ENCODE data around the gene TRAP1.

DNA sequence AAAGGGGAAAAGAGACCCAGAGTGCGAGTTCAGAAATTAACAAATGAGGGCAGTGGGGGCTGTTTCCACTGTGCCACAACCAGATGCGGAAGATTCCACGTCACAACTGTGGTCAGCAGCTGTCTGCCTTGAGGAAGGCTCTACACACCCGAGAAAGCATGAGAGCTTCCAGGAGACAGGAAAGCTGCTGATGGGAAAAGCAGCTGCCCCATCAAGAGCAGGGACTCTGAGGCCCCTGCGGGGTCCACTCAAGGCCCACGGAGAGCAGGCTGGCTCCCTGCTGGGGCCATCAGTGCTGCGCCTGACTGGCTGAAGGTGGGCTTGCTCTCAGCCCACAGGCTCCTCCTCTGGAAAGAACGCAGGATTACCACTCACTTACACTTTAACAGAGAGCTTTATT lies 14.8 kb upstream of the TRAP1 start:
- TF ChIP-seq, protein P1, sequence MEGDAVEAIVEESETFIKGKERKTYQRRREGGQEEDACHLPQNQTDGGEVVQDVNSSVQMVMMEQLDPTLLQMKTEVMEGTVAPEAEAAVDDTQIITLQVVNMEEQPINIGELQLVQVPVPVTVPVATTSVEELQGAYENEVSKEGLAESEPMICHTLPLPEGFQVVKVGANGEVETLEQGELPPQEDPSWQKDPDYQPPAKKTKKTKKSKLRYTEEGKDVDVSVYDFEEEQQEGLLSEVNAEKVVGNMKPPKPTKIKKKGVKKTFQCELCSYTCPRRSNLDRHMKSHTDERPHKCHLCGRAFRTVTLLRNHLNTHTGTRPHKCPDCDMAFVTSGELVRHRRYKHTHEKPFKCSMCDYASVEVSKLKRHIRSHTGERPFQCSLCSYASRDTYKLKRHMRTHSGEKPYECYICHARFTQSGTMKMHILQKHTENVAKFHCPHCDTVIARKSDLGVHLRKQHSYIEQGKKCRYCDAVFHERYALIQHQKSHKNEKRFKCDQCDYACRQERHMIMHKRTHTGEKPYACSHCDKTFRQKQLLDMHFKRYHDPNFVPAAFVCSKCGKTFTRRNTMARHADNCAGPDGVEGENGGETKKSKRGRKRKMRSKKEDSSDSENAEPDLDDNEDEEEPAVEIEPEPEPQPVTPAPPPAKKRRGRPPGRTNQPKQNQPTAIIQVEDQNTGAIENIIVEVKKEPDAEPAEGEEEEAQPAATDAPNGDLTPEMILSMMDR (IDR thresholded peaks at IDR 0.05; ENCODE audit: low read length), result no peak
- no peak for TF ChIP-seq EZH2 (IDR thresholded peaks at IDR 0.05; ENCODE audit: borderline replicate concordance, low read length)

Measured in OCI-LY1 (cell line).